K562 (cell line): Measurements from ENCODE around the gene PLAC8. TPM values are rescaled to one million over a fixed set of nuclear protein-coding genes. Genes with fewer than 3 reads are reported as not detected.

Experiments
- ATAC-seq: fragments of 200-7000 bp; cut with Tn5 transposase; 3 replicates; pipeline ENCODE4 v1.9.1; 2020; ENCODE audit warnings: moderate library complexity
- BruUV-seq: library from RNA; stranded (reverse); fragments of 400-500 nt; replicated peaks from 2 replicates; lab custom pipeline; 2021; lab: Mats Ljungman, UMichigan
- CTCF ChIA-PET: fragments of 300-600 bp; formaldehyde crosslinking; extraction: SDS; loops from one replicate; lab custom pipeline; 2021; ENCODE audit warnings: low intra/inter-chr PET ratio; lab: Yijun Ruan, JAX
- POLR2A ChIA-PET: fragments of 300-600, 350-650 bp; sonication (Branson Sonifier 250); formaldehyde crosslinking; extraction: SDS; loops from one replicate; lab custom pipeline; 2021; ENCODE audit warnings: antibody characterized with exemption, inconsistent platforms; lab: Yijun Ruan, JAX
- DNase-seq, 4 experiments: peaks; one replicate each; pipeline versions ENCODE4 v3.0.0 to v3.0.0-alpha.2; 2011 to 2018; ENCODE audit warnings: low spot score in 3 of 4, mixed read lengths in 3 of 4; ENCODE audit errors: extremely low read depth in 1 of 4
- FAIRE-seq: peaks from 2 replicates; lab custom pipeline; 2011; peaks lifted over from hg19 to GRCh38; lab: Jason Lieb, UNC
- H2AFZ ChIP-seq: 2 replicates; pipeline ENCODE4 v1.6.0; 2011; ENCODE audit warnings: low read depth, low read length, control low read depth, inconsistent platforms
- H3K27ac ChIP-seq: fragments of 200-600 bp; 3 replicates; pipeline ENCODE4 v1.8.0; 2011; ENCODE audit warnings: low read depth, mild to moderate bottlenecking, control low read depth, inconsistent platforms, low read length, moderate library complexity, mixed read lengths; ENCODE audit errors: extremely low read depth
- H3K27me3 ChIP-seq, 2 experiments: fragments of 300-600 bp in 1 of 2; 2 replicates in 1 of 2; 3 replicates in 1 of 2; pipeline versions ENCODE4 v1.6.0 to v1.8.0; 2011; ENCODE audit warnings: inconsistent platforms in 2 of 2, low read length in 2 of 2, mild to moderate bottlenecking in 1 of 2, mixed read lengths in 1 of 2, moderate library complexity in 1 of 2; ENCODE audit not compliant: control insufficient read depth in 2 of 2, insufficient read depth in 2 of 2
- H3K36me3 ChIP-seq: fragments of 300-600 bp; 3 replicates; pipeline ENCODE4 v1.8.0; 2011; ENCODE audit warnings: mild to moderate bottlenecking, low read length, inconsistent platforms; ENCODE audit not compliant: control insufficient read depth, insufficient read depth
- H3K4me1 ChIP-seq, 2 experiments: fragments of 200-600 bp in 1 of 2; replicated peaks in 1 of 2; 2 replicates in 1 of 2; 3 replicates in 1 of 2; pipeline versions ENCODE4 v1.5.1 to v1.8.0; 2011; ENCODE audit warnings: inconsistent platforms in 2 of 2, low read length in 2 of 2, mild to moderate bottlenecking in 1 of 2, mixed read lengths in 1 of 2, moderate library complexity in 1 of 2; ENCODE audit not compliant: control insufficient read depth in 2 of 2, insufficient read depth in 2 of 2
- H3K4me2 ChIP-seq: 2 replicates; pipeline ENCODE4 v1.6.1; 2011; ENCODE audit warnings: low read length, control low read depth, inconsistent platforms, mixed read lengths; ENCODE audit not compliant: insufficient read depth
- H3K4me3 ChIP-seq: fragments of 200-600 bp; sonication (generic), shearing (Covaris generic); 2 replicates; pipeline ENCODE4 v1.5.1; 2016; ENCODE audit warnings: control low read depth, inconsistent platforms
- H3K79me2 ChIP-seq: fragments of 200-600 bp; 3 replicates; pipeline ENCODE4 v1.8.0; 2011; ENCODE audit warnings: low read length, inconsistent platforms; ENCODE audit not compliant: control insufficient read depth, insufficient read depth
- H3K9ac ChIP-seq, 2 experiments: 2 replicates each; pipeline versions ENCODE4 v1.6.0 to v1.6.1; 2011; ENCODE audit warnings: low read depth in 2 of 2, low read length in 2 of 2, control low read depth in 1 of 2, inconsistent platforms in 1 of 2, mild to moderate bottlenecking in 1 of 2, mixed read lengths in 1 of 2; ENCODE audit not compliant: insufficient read depth in 1 of 2
- H3K9me1 ChIP-seq: one replicate; pipeline ENCODE4 v1.6.0; 2011; ENCODE audit warnings: inconsistent platforms, mild to moderate bottlenecking, low read length, moderate library complexity; ENCODE audit not compliant: control insufficient read depth, insufficient read depth
- H3K9me3 ChIP-seq: replicated peaks from 2 replicates; pipeline ENCODE4 v1.5.1; 2011; ENCODE audit warnings: low read depth, low read length, inconsistent platforms; ENCODE audit not compliant: control insufficient read depth, insufficient read depth
- H4K20me1 ChIP-seq: replicated peaks from 2 replicates; pipeline ENCODE4 v1.6.1; 2011; ENCODE audit warnings: low read length, inconsistent platforms, mixed read lengths; ENCODE audit not compliant: control insufficient read depth, insufficient read depth
- CBFA2T3 ChIP-seq: fragments of 450-650 bp; IDR thresholded peaks from 2 replicates; pipeline ENCODE4 v1.6.1; 2017
- CBFB ChIP-seq: sonication (generic); formaldehyde crosslinking; IDR thresholded peaks from 2 replicates; pipeline ENCODE4 v1.4.0; 2020; ENCODE audit warnings: mild to moderate bottlenecking, missing genetic modification reagents
- ESRRA ChIP-seq: fragments of 450-650 bp; IDR thresholded peaks from 2 replicates; pipeline ENCODE4 v1.6.1; 2014; ENCODE audit warnings: low read depth, mild to moderate bottlenecking, moderate library complexity, borderline replicate concordance
- FIP1L1 ChIP-seq: fragments of 200-400 bp; formaldehyde crosslinking; IDR thresholded peaks from 2 replicates; pipeline ENCODE4 v1.6.1; 2018; ENCODE audit warnings: mild to moderate bottlenecking, low read depth, low read length; ENCODE audit not compliant: poor library complexity, severe bottlenecking
- FOXK1 ChIP-seq: sonication (generic); formaldehyde crosslinking; IDR thresholded peaks from 2 replicates; pipeline ENCODE4 v1.8.0; 2022; ENCODE audit warnings: missing genetic modification reagents, mild to moderate bottlenecking, borderline replicate concordance
- IFI16 ChIP-seq: fragments of 250-450 bp; sonication (Bioruptor Pico); IDR thresholded peaks from 2 replicates; pipeline ENCODE4 v2.1.2; 2022; ENCODE audit warnings: mild to moderate bottlenecking, inconsistent platforms
- IRF2 ChIP-seq: sonication (generic); formaldehyde crosslinking; IDR thresholded peaks from 2 replicates; pipeline ENCODE4 v1.8.1; 2022; ENCODE audit warnings: mild to moderate bottlenecking, missing genetic modification reagents
- RB1 ChIP-seq: fragments of 450-650 bp; IDR thresholded peaks from 2 replicates; pipeline ENCODE4 v1.6.1; 2017; ENCODE audit warnings: low read depth, mild to moderate bottlenecking
- SNRNP70 ChIP-seq: fragments of 200-400 bp; formaldehyde crosslinking; optimal IDR thresholded peaks from 2 replicates; pipeline ENCODE3; 2017; ENCODE audit warnings: low read depth, low read length
- SPI1 ChIP-seq: IDR thresholded peaks from 2 replicates; pipeline ENCODE4 v1.6.1; 2011; ENCODE audit warnings: low read depth, low read length, control low read depth, borderline replicate concordance
- ZNF75A ChIP-seq: fragments of 450-650 bp; formaldehyde crosslinking; IDR thresholded peaks from 2 replicates; pipeline ENCODE4 v1.4.0; 2020; ENCODE audit warnings: mild to moderate bottlenecking
- ZSCAN32 ChIP-seq: fragments of 450-650 bp; formaldehyde crosslinking; IDR thresholded peaks from 2 replicates; pipeline ENCODE4 v1.4.0; 2020; ENCODE audit warnings: mild to moderate bottlenecking, moderate library complexity
- WGBS: fragments of 100-300 bp; shearing (Covaris generic); methylation state at CpG from one replicate; pipeline ENCODE4 v1.1.6; 2016; ENCODE audit warnings: low coverage, mixed read lengths; ENCODE audit not compliant: insufficient coverage; ENCODE audit errors: missing lambda C conversion rate; 5-methylcytosine and 5-hydroxymethylcytosine counted together
- in situ Hi-C: fragments of 300-500 bp; cut with MboI; formaldehyde crosslinking; loops from 4 replicates; pipeline ENCODE4 v1.15.0; 2018; ENCODE audit warnings: inconsistent platforms, mixed read lengths
- intact Hi-C: fragments of 100-400 bp; cut with micrococcal nuclease; formaldehyde crosslinking; loops from 2 replicates; pipeline ENCODE4 v1.14.2; 2022
- polyA plus RNA-seq, 8 experiments: library from polyadenylated mRNA; depleted of rRNA in 4 of 8; stranded (reverse) in 5 of 8; unstranded in 3 of 8; fragments of >200 nt; fragmentation: Nextera tagmentation in 2 of 8; fragmentation: Illumina TruSeq in 1 of 8; extraction: Ambion mirVana in 2 of 8; extraction: Trizol in 1 of 8; gene quantifications; 2 replicates each; pipeline versions ENCODE4 v1.2.1 to v1.2.3, GENCODE V29; 2011 to 2014; ENCODE audit warnings: inconsistent platforms in 1 of 8, missing spikeins in 1 of 8
- total RNA-seq, 7 experiments: library from RNA; depleted of rRNA in 6 of 7; stranded (reverse); fragments of >200 nt in 6 of 7; fragmentation: Illumina TruSeq in 2 of 7; extraction: Trizol in 2 of 7; gene quantifications; 2 replicates each; pipeline versions ENCODE4 v1.2.1 to v1.2.3, GENCODE V29; 2011 to 2021; ENCODE audit warnings: low replicate concordance in 1 of 7
- TF ChIP-seq, protein P1 (sequence below): IDR thresholded peaks from 2 replicates; pipeline ENCODE4 v1.6.1; 2014; ENCODE audit warnings: antibody characterized with exemption
- TF ChIP-seq, protein P2 (sequence below): fragments of 250-450 bp; sonication (Bioruptor Pico); IDR thresholded peaks from 2 replicates; pipeline ENCODE4 v1.4.0; 2020; ENCODE audit warnings: mild to moderate bottlenecking, moderate library complexity

Gene PLAC8
- total and polyA plus RNA-seq, 9 of the 15 experiments (the other 6 are each of a cell fraction or from before 2014, with no cell fraction given) = 0.27 to 0.51 TPM; not detected in 7

DNA sequence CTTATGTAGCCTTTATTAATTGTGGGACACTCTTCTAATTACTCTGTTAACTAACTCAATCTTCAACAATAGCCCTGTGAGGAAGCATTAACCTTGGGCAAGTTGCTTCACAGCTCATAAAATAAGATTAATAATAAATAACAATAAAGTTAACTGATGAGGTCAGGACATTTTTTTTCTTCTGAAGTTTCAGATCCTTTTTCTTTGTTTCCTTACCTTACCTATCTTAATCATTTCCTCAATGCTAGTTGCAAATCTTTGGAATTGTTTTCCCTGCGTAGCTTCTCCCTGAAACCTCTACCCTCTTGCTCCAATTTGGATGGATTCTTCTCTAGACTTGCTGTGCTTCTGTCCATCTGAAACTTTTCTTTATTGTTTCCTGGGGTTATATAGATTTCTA lies 17.5 kb upstream of the PLAC8 start:
- Histone ChIP-seq H4K20me1 (no peaks in the 10 kb centered on the region), H3K9me1 (no peaks in the 10 kb centered on the region), H3K79me2 (no peaks in the 10 kb centered on the region), H3K27me3 (no peaks in the 10 kb centered on the region; a peak in 2 of 5 replicates), H3K27ac (no peak overlapping the region), H2AFZ (no peak overlapping the region), H3K4me1 (no peaks in the 10 kb centered on the region), H3K9me3 (no peaks in the 10 kb centered on the region; the same call in 1 of the 2 replicates), H3K36me3 (no peaks in the 10 kb centered on the region), H3K4me2 (no peak overlapping the region), H3K9ac (no peak overlapping the region), H3K4me3 (no peak overlapping the region)
- TF ChIP-seq ZSCAN32 (CRISPR knock-in tag) (no peak), ESRRA (no peak), SPI1 (no peak), CBFA2T3 (no peak), IFI16 (CRISPR knock-in tag) (no peak), IRF2 (CRISPR knock-in tag) (no peak), CBFB (CRISPR knock-in tag) (no peak), FIP1L1 (no peak), RB1 (no peak), SNRNP70 (no peak), ZNF75A (CRISPR knock-in tag) (no peak), FOXK1 (CRISPR knock-in tag) (no peak)
- TF ChIP-seq, protein P1, sequence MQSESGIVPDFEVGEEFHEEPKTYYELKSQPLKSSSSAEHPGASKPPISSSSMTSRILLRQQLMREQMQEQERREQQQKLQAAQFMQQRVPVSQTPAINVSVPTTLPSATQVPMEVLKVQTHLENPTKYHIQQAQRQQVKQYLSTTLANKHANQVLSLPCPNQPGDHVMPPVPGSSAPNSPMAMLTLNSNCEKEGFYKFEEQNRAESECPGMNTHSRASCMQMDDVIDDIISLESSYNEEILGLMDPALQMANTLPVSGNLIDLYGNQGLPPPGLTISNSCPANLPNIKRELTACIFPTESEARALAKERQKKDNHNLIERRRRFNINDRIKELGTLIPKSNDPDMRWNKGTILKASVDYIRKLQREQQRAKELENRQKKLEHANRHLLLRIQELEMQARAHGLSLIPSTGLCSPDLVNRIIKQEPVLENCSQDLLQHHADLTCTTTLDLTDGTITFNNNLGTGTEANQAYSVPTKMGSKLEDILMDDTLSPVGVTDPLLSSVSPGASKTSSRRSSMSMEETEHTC = no peak
- TF ChIP-seq, protein P2, sequence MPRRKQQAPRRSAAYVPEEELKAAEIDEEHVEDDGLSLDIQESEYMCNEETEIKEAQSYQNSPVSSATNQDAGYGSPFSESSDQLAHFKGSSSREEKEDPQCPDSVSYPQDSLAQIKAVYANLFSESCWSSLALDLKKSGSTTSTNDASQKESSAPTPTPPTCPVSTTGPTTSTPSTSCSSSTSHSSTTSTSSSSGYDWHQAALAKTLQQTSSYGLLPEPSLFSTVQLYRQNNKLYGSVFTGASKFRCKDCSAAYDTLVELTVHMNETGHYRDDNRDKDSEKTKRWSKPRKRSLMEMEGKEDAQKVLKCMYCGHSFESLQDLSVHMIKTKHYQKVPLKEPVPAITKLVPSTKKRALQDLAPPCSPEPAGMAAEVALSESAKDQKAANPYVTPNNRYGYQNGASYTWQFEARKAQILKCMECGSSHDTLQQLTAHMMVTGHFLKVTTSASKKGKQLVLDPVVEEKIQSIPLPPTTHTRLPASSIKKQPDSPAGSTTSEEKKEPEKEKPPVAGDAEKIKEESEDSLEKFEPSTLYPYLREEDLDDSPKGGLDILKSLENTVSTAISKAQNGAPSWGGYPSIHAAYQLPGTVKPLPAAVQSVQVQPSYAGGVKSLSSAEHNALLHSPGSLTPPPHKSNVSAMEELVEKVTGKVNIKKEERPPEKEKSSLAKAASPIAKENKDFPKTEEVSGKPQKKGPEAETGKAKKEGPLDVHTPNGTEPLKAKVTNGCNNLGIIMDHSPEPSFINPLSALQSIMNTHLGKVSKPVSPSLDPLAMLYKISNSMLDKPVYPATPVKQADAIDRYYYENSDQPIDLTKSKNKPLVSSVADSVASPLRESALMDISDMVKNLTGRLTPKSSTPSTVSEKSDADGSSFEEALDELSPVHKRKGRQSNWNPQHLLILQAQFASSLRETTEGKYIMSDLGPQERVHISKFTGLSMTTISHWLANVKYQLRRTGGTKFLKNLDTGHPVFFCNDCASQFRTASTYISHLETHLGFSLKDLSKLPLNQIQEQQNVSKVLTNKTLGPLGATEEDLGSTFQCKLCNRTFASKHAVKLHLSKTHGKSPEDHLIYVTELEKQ (CRISPR knock-in tag) = no peak
- CTCF ChIA-PET = no interaction called here
- in situ Hi-C loops (no loop called here), intact Hi-C loops (no loop called here)
- POLR2A ChIA-PET = interaction anchor here (0.6 kb wide), 1 partner anchor 10 kb away, joined by 3 read pairs; no protein-coding TSS in a partner anchor
- no peak for ATAC-seq
- no peak for DNase-seq
- no peak for FAIRE-seq
- no TSS peak for BruUV-seq
- 11% methylated on average over 1 of the region's 1 CpG for WGBS
